ENCODE measurements around the gene TNNI2.

DNA sequence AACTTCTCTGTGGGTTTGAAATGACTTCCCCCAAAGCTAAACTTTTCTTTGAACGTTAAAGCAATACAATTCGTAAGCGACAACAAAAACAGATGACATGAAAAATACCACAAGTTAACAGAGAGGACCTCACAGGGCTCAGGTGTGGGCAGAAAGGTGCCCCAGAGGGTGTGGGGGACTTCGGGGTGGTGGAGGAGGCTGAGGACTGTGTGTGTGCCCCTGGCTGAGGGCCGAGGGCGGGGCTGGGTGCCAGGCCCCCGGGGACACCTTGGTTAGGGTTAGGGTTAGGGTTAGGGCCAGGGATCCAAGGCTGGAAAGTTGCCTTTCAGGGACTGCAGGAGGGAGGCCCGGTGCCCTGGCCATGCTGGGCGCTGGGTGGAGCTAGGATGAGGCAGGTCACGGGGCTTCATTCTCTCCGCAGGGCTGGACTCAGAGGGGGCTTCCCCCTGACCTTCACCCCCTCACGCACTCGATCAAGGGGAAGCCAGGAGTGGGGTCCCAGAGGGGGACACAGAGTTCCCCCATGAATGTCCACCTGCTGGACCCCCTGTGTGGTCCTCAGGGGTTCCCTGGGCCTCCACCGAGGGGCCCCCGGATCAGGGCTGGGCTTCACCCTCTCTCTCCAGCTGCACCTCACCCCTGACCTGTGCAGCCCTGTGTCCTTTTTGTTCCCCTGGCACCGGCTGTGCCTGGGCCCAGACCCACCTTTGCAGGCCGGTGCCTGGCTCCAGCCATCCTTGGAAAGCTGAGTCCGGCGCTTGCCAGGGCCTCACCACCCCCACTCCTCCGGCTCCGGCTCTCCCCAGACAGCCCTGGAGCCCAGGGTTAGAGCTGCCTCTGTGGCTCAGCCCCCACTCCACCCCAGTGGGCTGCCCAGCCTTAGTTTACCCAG is 7.0 kb downstream of the TNNI2 start:
- TF ChIP-seq POLR2AphosphoS5 (IDR thresholded peaks at IDR 0.05; ENCODE audit: low read depth, low read length) (no peak), TAF1 (IDR thresholded peaks at IDR 0.05; ENCODE audit: borderline replicate concordance, insufficient read depth, low read length) (no peak), FOXP2 (optimal IDR thresholded peaks at IDR 0.05; ENCODE audit: borderline replicate concordance, extremely low read depth, extremely low read length, insufficient read depth) (no peak), SIN3A (IDR thresholded peaks at IDR 0.05; ENCODE audit: borderline replicate concordance, insufficient read depth, low read length) (no peak)
- TF ChIP-seq, protein P1, sequence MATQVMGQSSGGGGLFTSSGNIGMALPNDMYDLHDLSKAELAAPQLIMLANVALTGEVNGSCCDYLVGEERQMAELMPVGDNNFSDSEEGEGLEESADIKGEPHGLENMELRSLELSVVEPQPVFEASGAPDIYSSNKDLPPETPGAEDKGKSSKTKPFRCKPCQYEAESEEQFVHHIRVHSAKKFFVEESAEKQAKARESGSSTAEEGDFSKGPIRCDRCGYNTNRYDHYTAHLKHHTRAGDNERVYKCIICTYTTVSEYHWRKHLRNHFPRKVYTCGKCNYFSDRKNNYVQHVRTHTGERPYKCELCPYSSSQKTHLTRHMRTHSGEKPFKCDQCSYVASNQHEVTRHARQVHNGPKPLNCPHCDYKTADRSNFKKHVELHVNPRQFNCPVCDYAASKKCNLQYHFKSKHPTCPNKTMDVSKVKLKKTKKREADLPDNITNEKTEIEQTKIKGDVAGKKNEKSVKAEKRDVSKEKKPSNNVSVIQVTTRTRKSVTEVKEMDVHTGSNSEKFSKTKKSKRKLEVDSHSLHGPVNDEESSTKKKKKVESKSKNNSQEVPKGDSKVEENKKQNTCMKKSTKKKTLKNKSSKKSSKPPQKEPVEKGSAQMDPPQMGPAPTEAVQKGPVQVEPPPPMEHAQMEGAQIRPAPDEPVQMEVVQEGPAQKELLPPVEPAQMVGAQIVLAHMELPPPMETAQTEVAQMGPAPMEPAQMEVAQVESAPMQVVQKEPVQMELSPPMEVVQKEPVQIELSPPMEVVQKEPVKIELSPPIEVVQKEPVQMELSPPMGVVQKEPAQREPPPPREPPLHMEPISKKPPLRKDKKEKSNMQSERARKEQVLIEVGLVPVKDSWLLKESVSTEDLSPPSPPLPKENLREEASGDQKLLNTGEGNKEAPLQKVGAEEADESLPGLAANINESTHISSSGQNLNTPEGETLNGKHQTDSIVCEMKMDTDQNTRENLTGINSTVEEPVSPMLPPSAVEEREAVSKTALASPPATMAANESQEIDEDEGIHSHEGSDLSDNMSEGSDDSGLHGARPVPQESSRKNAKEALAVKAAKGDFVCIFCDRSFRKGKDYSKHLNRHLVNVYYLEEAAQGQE (IDR thresholded peaks at IDR 0.05; ENCODE audit: insufficient read depth in 1 of 2, low read depth in 2 of 2, low read length in 2 of 2): no peak

All from PFSK-1 (cell line).